HFFc6 (cell line): ENCODE measurements around the gene WNT9A. TPM values are rescaled to one million over a fixed set of nuclear protein-coding genes. Genes with fewer than 3 reads are reported as not detected.

ENCODE experiments used
- DNase-seq: peaks from one replicate; pipeline ENCODE4 v3.0.0-alpha.2; 2018
- H3K27ac Mint-ChIP-seq: 2 replicates; pipeline ENCODE4 v1.8.0; 2020; ENCODE audit warnings: mild to moderate bottlenecking, mixed read lengths
- H3K27me3 Mint-ChIP-seq: 2 replicates; pipeline ENCODE4 v1.8.0; 2021; ENCODE audit warnings: mild to moderate bottlenecking, moderate library complexity, mixed read lengths; ENCODE audit not compliant: insufficient read depth
- H3K36me3 Mint-ChIP-seq: 2 replicates; pipeline ENCODE4 v1.8.0; 2021; ENCODE audit warnings: low read depth, mixed read lengths
- H3K4me1 Mint-ChIP-seq: 2 replicates; pipeline ENCODE4 v1.8.0; 2020; ENCODE audit warnings: low read depth, mixed read lengths
- H3K4me3 Mint-ChIP-seq: 2 replicates; pipeline ENCODE4 v1.8.0; 2020; ENCODE audit warnings: mild to moderate bottlenecking, moderate library complexity, mixed read lengths
- H3K9me3 Mint-ChIP-seq: 2 replicates; pipeline ENCODE4 v1.8.0; 2020; ENCODE audit warnings: mild to moderate bottlenecking, mixed read lengths
- total RNA-seq, 6 experiments: library from RNA; stranded (reverse); fragmentation: NEBNext Ultra II Directional; extraction: Animal tissue kit (Norgen Biotek cat#: 25700); gene quantifications; 2 replicates in 1 of 6; 3 replicates in 5 of 6; pipeline ENCODE4 v1.2.3, GENCODE V29; 2021
- TF ChIP-seq, protein P1 (sequence below): fragments of 200-600 bp; sonication (generic); IDR thresholded peaks from 2 replicates; pipeline ENCODE4 v1.5.0; 2021; ENCODE audit warnings: antibody characterized with exemption, mild to moderate bottlenecking

The WNT9A gene
- total RNA-seq, 6 experiments from 2014 or later: 0.17 to 0.67 (median 0.57) TPM

DNA sequence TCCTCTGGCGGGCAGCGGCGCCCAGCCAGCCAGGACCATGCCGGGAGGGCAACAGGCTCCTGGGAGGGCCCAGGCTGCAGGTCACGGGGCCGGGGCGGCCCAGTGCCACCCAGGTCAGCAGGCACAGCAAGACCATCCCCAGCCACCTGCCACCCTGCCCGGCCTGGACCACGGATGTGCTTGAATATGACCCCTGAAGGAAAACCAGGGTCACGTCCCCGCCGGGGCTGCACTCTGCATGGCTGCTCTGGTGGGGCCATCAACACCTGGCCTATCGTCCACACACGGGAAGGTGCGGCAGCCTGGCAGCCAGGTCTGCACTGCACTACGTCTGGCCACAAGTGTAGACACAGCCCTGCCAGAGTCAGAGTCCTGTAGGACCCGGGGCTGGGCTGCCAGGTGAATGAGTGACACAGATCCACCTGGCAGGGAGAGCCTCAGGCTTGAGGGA, 6.9 kb downstream of the WNT9A start:
- TF ChIP-seq, protein P1, sequence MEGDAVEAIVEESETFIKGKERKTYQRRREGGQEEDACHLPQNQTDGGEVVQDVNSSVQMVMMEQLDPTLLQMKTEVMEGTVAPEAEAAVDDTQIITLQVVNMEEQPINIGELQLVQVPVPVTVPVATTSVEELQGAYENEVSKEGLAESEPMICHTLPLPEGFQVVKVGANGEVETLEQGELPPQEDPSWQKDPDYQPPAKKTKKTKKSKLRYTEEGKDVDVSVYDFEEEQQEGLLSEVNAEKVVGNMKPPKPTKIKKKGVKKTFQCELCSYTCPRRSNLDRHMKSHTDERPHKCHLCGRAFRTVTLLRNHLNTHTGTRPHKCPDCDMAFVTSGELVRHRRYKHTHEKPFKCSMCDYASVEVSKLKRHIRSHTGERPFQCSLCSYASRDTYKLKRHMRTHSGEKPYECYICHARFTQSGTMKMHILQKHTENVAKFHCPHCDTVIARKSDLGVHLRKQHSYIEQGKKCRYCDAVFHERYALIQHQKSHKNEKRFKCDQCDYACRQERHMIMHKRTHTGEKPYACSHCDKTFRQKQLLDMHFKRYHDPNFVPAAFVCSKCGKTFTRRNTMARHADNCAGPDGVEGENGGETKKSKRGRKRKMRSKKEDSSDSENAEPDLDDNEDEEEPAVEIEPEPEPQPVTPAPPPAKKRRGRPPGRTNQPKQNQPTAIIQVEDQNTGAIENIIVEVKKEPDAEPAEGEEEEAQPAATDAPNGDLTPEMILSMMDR: no peak
- Mint-ChIP-seq H3K9me3 (peaks cover 19% of the 10 kb centered on the region), H3K4me1 (peaks cover under 1% of the 10 kb centered on the region; the same call in 1 of the 2 replicates), H3K36me3 (peaks cover 7% of the 10 kb centered on the region), H3K27ac (no peak overlapping the region), H3K27me3 (peaks cover 13% of the 10 kb centered on the region), H3K4me3 (no peak overlapping the region)
- DNase-seq: no peak

DNA sequence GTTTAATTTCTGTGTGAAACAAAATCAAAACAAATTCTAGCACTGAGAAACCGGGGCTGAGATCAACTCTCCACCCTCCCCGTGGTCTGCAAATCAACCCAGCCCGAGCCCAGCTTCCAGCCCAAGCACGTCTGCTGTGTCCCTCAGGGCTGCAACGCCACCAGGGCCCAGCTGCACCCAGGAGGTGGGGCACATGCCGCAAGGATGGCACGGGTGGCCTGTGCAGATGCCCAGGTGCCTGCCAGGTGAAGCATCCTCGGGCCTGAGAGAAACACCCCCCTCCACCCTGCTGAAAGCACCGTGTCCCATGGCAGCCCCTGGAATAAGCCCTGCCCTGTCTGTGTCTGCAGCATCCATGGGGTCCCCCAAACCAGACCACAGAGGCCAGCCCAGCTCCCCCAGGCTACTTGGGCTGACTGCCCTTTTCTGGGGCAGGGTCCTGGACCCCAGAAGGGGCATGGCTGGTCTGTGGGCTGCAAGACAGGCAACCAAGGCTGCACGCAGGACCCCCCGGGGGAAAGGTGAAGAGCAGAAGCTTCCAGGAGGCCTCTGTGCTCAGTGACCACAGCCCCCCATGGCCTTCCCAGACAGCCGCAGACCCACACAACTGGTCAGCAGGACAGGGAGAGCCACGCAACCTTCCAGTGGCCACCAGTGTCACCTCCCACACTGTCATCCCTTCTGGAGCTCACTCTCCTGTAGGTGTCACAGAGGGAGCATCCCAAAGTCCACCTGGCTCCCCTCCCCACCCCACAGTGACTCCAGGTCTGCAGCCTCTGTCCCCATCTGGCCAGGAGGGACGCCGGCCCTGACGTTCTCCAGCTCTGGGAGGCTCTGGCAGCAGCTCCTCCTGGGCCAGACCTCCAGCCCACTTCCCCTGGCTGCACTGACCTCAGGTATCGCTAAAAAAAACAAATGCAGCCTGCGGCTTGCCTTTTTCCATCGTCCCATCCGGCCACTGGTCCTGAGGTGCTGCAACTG, 7.7 kb downstream of the WNT9A start:
- no peak for DNase-seq
- Mint-ChIP-seq H3K27ac (no peak overlapping the region), H3K27me3 (peaks cover 13% of the 10 kb centered on the region), H3K36me3 (peaks cover 12% of the 10 kb centered on the region), H3K4me3 (no peak overlapping the region), H3K4me1 (peaks cover 2% of the 10 kb centered on the region; the same call in 1 of the 2 replicates), H3K9me3 (peaks cover 27% of the 10 kb centered on the region)
- TF ChIP-seq, protein P1: no peak

DNA sequence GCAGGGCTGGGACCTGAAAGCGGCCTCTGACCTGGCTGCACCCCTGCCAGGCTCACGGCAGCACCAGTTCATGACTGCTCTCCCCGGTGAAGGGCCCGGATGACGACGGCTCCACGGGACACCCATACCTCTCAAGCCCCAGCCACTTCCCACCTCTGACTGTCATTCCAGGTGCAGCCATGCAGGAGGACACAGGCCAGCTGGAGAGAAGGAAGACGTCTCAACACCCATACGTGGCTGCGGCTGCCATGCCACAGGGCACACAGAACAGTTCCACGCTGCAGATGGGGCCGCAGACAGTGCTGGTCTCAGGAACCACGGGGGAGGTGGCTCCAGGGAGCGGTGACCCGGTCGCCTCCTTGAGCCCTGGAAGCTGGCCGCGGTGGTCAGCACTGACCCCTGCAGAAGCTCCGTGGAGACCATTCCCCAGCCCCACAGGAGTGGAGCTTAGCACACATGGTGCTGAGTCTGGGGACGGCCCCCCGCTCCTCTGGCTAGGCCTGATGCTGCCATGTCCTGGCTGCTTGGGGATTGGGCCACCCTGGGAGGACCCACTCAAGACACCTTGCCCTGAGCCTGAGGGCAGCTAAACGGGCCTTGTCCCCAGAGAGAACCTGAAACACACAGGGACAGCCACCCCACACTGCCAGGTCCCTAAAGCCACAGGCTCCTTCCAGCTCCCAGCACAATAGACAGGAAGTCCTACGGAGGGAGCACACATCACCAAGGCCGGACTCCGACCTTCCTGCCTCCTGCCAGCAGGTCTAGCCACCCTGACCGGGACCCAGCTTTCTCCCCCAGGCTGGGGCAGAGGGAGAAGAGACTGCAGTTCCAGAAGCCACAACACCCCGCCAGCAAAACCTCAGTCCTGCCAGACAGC, 8.6 kb downstream of the WNT9A start:
- peaks cover 36% of the 10 kb centered on the region for H3K9me3 Mint-ChIP-seq
- TF ChIP-seq, protein P1: no peak
- no peak for DNase-seq

DNA sequence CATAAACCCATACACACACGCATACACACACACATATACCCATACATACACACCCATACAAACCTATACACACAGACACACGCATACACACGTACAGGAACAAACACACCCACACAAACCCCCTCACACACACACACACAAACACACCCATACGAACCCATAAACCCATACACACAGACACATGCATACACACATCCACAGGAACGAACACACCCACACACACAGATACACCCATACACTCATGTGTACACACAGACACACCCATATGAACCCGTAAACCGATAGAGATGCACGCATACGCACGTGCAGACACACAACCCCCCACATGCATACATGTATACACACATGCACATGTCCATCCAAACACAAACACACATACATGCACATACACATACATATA, 9.5 kb downstream of the WNT9A start:
- peaks cover 20% of the 10 kb centered on the region for H3K36me3 Mint-ChIP-seq
- H3K27ac Mint-ChIP-seq: no peak overlapping the region
- DNase-seq: no peak
- TF ChIP-seq, protein P1: no peak
- H3K4me3 Mint-ChIP-seq: no peak overlapping the region
- H3K4me1 Mint-ChIP-seq: peaks cover 10% of the 10 kb centered on the region
- peaks cover 9% of the 10 kb centered on the region for H3K27me3 Mint-ChIP-seq
- H3K9me3 Mint-ChIP-seq: peaks cover 36% of the 10 kb centered on the region

More for the DNA sequence above, 8.6 kb downstream of the WNT9A start:
- peaks cover 10% of the 10 kb centered on the region for H3K4me1 Mint-ChIP-seq
- H3K4me3 Mint-ChIP-seq: no peak overlapping the region
- peaks cover 20% of the 10 kb centered on the region for H3K36me3 Mint-ChIP-seq
- peaks cover 13% of the 10 kb centered on the region for H3K27me3 Mint-ChIP-seq
- H3K27ac Mint-ChIP-seq: no peak overlapping the region

DNA sequence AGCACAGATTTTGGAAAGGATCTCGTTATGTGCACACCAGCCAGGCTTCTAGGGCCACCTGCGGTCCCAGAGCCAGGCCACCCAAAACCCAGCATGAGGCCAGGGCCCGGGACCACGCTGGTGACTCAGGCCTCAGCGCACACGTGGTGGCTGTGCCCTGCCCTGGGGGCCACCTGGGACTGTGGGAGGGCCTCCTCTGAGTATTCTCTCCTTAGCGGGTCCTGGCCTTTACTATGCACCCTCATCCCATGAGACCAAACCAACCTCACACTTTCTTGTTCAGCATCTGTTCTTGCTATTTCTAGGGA, 9.9 kb downstream of the WNT9A start:
- Mint-ChIP-seq H3K36me3 (peaks cover 20% of the 10 kb centered on the region), H3K4me1 (peaks cover 10% of the 10 kb centered on the region), H3K27ac (no peak overlapping the region), H3K4me3 (no peak overlapping the region), H3K27me3 (peaks cover 7% of the 10 kb centered on the region), H3K9me3 (peaks cover 36% of the 10 kb centered on the region)
- TF ChIP-seq, protein P1: no peak
- no peak for DNase-seq
